GM10248 (cell line): Measurements from ENCODE around the gene PFKM.

Experiments used
- CTCF ChIA-PET: fragments of 300-600 bp; sonication (Branson Sonifier 250); formaldehyde crosslinking; extraction: SDS; loops from one replicate; lab custom pipeline; 2021; ENCODE audit warnings: antibody characterized with exemption; lab: Yijun Ruan, JAX
- POLR2A ChIA-PET: fragments of 350-650 bp; sonication (Branson Sonifier 250); formaldehyde crosslinking; extraction: SDS; loops from one replicate; lab custom pipeline; 2020; ENCODE audit warnings: antibody characterized with exemption; lab: Yijun Ruan, JAX
- DNase-seq: peaks from one replicate; pipeline ENCODE4 v3.0.0; 2012; ENCODE audit errors: extremely low spot score
- CTCF ChIP-seq: IDR thresholded peaks from 2 replicates; pipeline ENCODE4 v1.5.1; 2012; ENCODE audit warnings: mild to moderate bottlenecking, low read depth; ENCODE audit errors: extremely low read depth, missing control alignments, control extremely low read depth

The PFKM gene

GRCh38 chr12:48119078-48119833 lies at the start of gene PFKM:
Gene PFKM (plus strand): TSS chr12:48119364. CDS start chr12:48122775, 3,411 bp downstream.
- no peak for TF ChIP-seq CTCF
- peak; percentile 92 for DNase-seq
- ChIA-PET CTCF (interaction anchor here (1.0 to 1.6 kb wide), 7 partner anchors 9 to 26 kb away, joined by 3 to 6 read pairs (median 4); partner anchors contain the start of gene SENP1), POLR2A (interaction anchor here (0.6 to 1.0 kb wide), 4 partner anchors 14 to 67 kb away, joined by 3 read pairs; partner anchors contain the start of gene SENP1)

GRCh38 chr12:48070033-48070432 lies 49.1 kb upstream of the PFKM start:
- DNase-seq, result no peak
- TF ChIP-seq CTCF, result no peak
- POLR2A ChIA-PET, result no interaction called here
- CTCF ChIA-PET, result interaction anchor here (1.0 to 1.4 kb wide), 3 partner anchors 11 to 79 kb away, joined by 3 read pairs; no protein-coding TSS in a partner anchor

- ChIA-PET POLR2A (no interaction called here), CTCF (interaction anchor here (1.1 to 1.4 kb wide), 2 partner anchors 10 to 27 kb away, joined by 3 read pairs; no protein-coding TSS in a partner anchor)
- no peak for TF ChIP-seq CTCF
- no peak for DNase-seq
Measured at GRCh38 chr12:48070731-48071130, 48.4 kb upstream of the PFKM start.

GRCh38 chr12:48071808-48072207 lies 47.4 kb upstream of the PFKM start:
- TF ChIP-seq CTCF, result no peak
- CTCF ChIA-PET, result no interaction called here
- no peak for DNase-seq
- POLR2A ChIA-PET, result no interaction called here

GRCh38 chr12:48072266-48072665 lies 46.9 kb upstream of the PFKM start:
- ChIA-PET CTCF (no interaction called here), POLR2A (no interaction called here)

GRCh38 chr12:48074266-48074665 lies 44.9 kb upstream of the PFKM start:
- CTCF ChIA-PET, result no interaction called here
- POLR2A ChIA-PET, result no interaction called here
- no peak for DNase-seq
- no peak for TF ChIP-seq CTCF

More at GRCh38 chr12:48072266-48072665, 46.9 kb upstream of the PFKM start:
- no peak for DNase-seq
- TF ChIP-seq CTCF, result no peak
